AG04450 (cell line): Measurements from ENCODE around the gene ST3GAL3. TPM values are rescaled to one million over a fixed set of nuclear protein-coding genes. Genes with fewer than 3 reads are reported as not detected.
A peak's percentile ranks its signal among the peaks of the same experiment; 100 is the strongest.

ENCODE experiments used
- CTCF ChIA-PET: fragments of 300-600, 350-600 bp; formaldehyde crosslinking; extraction: SDS; loops from one replicate; lab custom pipeline; 2022; ENCODE audit warnings: antibody characterized with exemption, inconsistent platforms; lab: Charles Lee
- POLR2A ChIA-PET: fragments of 350-600 bp; formaldehyde crosslinking; extraction: SDS; loops from one replicate; lab custom pipeline; 2021; ENCODE audit warnings: antibody characterized with exemption, inconsistent platforms; lab: Yijun Ruan, JAX
- DNase-seq: peaks from one replicate; pipeline ENCODE4 v3.0.0-alpha.2; 2011; ENCODE audit warnings: low read depth, low spot score
- H3K27ac ChIP-seq: one replicate; pipeline ENCODE4 v1.5.1; 2012; ENCODE audit warnings: low read depth, low read length, control low read depth
- H3K27me3 ChIP-seq: one replicate; pipeline ENCODE4 v1.6.0; 2012; ENCODE audit warnings: low read length; ENCODE audit not compliant: control insufficient read depth, insufficient read depth
- H3K4me3 ChIP-seq: 2 replicates; pipeline ENCODE4 v1.5.1; 2011; ENCODE audit warnings: mild to moderate bottlenecking, low read depth, low read length, control low read depth
- H3K9me3 ChIP-seq: 2 replicates; pipeline ENCODE4 v1.5.1; 2012; ENCODE audit warnings: low read length; ENCODE audit not compliant: control insufficient read depth, insufficient read depth
- CTCF ChIP-seq: IDR thresholded peaks from 2 replicates; pipeline ENCODE4 v1.5.1; 2011; ENCODE audit warnings: low read depth, low read length, control low read depth, inconsistent platforms
- polyA plus RNA-seq: library from polyadenylated mRNA; depleted of rRNA; stranded (reverse); fragments of >200 nt; gene quantifications from 2 replicates; pipeline ENCODE4 v1.2.3, GENCODE V29; 2011

ST3GAL3 gene
- polyA plus RNA-seq, 1 experiment = 11.5 TPM

GRCh38 chr1:43673261-43673660 is 34.1 kb upstream of the ST3GAL3 start:
- no peak for TF ChIP-seq CTCF
- Histone ChIP-seq H3K27me3 (no peaks in the 10 kb centered on the region), H3K27ac (no peak overlapping the region), H3K4me3 (no peak overlapping the region), H3K9me3 (no peaks in the 10 kb centered on the region)
- CTCF ChIA-PET = no interaction called here
- no peak for DNase-seq
- POLR2A ChIA-PET = no interaction called here

DNA sequence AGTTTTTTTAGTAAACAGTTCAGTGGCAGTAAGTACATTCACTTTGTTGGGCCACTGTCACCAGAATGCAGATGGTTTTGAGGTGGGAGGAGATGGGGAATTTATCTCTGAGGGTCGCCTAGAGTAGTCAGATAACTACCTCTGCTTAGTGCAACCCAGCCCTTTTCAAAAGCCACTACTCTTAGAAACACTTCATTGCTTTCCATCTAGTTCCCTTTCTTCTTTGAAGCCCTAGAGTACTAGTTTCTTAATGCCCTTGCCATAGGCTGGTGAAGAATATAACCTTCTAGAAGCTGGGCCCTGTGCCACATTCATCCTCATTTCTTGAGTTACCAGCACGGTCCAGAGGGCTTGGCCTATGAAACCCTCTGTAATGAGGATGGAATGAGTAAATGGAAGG is 28.4 kb upstream of the ST3GAL3 start:
- no peak for TF ChIP-seq CTCF
- Histone ChIP-seq H3K27ac (no peak overlapping the region), H3K4me3 (no peak overlapping the region), H3K9me3 (no peaks in the 10 kb centered on the region), H3K27me3 (no peaks in the 10 kb centered on the region)
- POLR2A ChIA-PET = no interaction called here
- DNase-seq = no peak
- CTCF ChIA-PET = interaction anchor here (0.8 kb wide), 1 partner anchor 256 kb away, joined by 3 read pairs; no protein-coding TSS in a partner anchor

DNA sequence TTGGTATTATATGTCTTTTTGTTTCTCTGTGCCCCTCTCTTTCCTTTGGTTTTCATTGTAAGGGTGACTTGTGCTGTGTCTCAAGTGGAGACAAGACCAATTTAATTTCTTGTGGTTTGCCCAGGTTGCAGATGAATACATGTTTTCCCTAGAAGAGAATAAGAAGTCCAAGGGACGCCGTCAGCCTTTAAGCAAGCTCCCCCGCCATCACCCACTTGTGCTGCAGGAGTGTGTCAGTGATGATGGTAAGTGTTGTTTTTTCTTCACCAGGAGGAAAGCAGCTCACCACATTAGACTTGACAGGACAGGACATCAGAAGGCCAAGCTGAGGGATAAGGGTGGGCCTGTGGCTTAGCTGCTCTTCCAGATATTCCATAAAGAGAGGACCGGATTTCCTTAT is 23.8 kb upstream of the ST3GAL3 start:
- TF ChIP-seq CTCF = no peak
- POLR2A ChIA-PET = interaction anchor here (0.6 to 1.5 kb wide), 2 partner anchors 33 to 67 kb away, joined by 3 to 4 read pairs; partner anchors contain the start of gene KDM4A
- DNase-seq = no peak

DNA sequence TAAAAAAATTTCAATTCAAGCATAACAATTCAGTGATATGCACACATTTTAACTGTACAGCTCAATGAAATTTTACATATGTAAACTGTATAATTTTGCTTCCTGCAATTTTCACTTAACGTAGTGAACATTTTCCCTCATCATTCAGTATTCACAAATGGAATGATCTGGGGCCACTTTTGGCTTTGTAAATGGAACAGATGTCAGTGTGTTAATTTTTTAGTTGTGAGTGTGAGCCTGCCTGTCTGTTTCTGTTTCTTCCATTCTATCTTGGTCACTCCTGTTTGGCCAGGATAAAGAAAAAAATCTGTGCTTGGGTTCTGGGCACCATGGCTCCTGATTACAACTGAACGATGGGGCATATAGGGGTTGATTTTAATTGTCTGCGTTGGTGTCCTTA is 20.5 kb upstream of the ST3GAL3 start:
- no peak overlapping the region for H3K27ac ChIP-seq
- ChIA-PET CTCF (interaction anchor here (0.7 to 2.2 kb wide), 3 partner anchors 28 to 284 kb away, joined by 3 to 6 read pairs (median 4); no protein-coding TSS in a partner anchor), POLR2A (no interaction called here)
- DNase-seq = no peak
- no peaks in the 10 kb centered on the region for H3K27me3 ChIP-seq
- no peak for TF ChIP-seq CTCF
- no peak overlapping the region for H3K4me3 ChIP-seq
- H3K9me3 ChIP-seq = no peaks in the 10 kb centered on the region

More for the DNA sequence above, 23.8 kb upstream of the ST3GAL3 start:
- Histone ChIP-seq H3K9me3 (no peaks in the 10 kb centered on the region), H3K4me3 (no peak overlapping the region), H3K27ac (no peak overlapping the region), H3K27me3 (no peaks in the 10 kb centered on the region)
- CTCF ChIA-PET = no interaction called here

DNA sequence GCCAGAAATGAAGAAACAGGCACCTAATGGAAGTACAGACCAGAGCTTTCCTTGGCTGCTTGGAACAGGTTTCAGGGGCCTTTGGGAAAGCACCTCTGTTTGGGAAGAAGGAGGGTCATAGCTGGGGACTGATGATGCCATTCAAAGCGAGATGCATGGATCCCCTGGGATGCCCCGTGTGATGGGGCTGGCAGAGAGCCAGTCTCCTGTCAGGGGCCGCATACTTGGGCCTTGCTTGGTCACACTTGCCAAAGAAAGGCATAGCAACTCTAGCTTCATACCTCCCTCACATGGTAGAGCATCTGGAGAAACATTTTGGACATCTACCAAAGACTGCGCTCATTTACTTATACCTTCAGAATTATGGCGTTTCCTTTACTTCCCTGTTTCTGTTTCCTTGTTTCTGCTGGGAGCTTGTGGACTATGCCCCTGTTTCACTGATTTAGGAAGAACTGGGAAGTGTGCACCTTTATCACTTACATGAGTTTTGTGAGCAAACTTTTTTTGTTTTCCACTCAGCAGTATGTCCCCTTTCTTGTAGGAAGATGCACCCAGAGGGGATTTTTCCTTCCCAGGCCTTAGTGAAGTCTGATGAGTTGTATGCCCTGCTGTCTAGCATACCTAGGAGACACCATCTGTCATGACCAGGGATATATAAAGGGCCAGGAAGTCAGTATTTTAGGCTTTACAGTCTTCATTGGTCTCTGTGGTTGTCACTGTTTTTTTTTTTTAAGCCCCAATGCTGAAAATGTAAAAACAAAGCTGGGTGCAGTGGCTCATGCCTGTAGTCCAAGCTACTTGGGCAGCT is 19.8 kb upstream of the ST3GAL3 start:
- TF ChIP-seq CTCF = no peak
- POLR2A ChIA-PET = interaction anchor here (0.7 to 1.0 kb wide), 2 partner anchors 28 to 38 kb away, joined by 3 to 9 read pairs; partner anchors contain the start of gene KDM4A
- no peak for DNase-seq
- no peaks in the 10 kb centered on the region for H3K9me3 ChIP-seq
- peak overlapping the region; percentile 66 for H3K27ac ChIP-seq
- no peaks in the 10 kb centered on the region for H3K27me3 ChIP-seq
- no peak overlapping the region for H3K4me3 ChIP-seq
- CTCF ChIA-PET = interaction anchor here (0.8 to 2.2 kb wide), 4 partner anchors 28 to 361 kb away, joined by 3 to 6 read pairs (median 4); no protein-coding TSS in a partner anchor
